Thoracic aorta (tissue), 2 donors: ENCODE measurements around the gene C2orf80. TPM values are rescaled to one million over a fixed set of nuclear protein-coding genes. Genes with fewer than 3 reads are reported as not detected.
A peak's percentile ranks its signal among the peaks of the same experiment; 100 is the strongest.

Experiments used
- ATAC-seq: fragments of 150-250 bp; one replicate; pipeline ENCODE4 v1.8.0; 2017; ENCODE audit warnings: low read depth; ENCODE audit not compliant: insufficient number of reproducible peaks, low FRiP score
- DNase-seq: peaks from one replicate; pipeline ENCODE4 v3.0.0-alpha.2; 2020; ENCODE audit warnings: low spot score
- H3K27ac ChIP-seq, 2 donors: fragments of 200-600 bp; sonication (generic); 1 replicate in 1 of 2; 2 replicates in 1 of 2; pipeline ENCODE4 v1.5.1; 2016; ENCODE audit warnings: mild to moderate bottlenecking in 2 of 2, moderate library complexity in 2 of 2
- H3K27me3 ChIP-seq: fragments of 200-600 bp; sonication (generic); replicated peaks from 2 replicates; pipeline ENCODE4 v1.6.0; 2016; ENCODE audit warnings: mild to moderate bottlenecking; ENCODE audit not compliant: insufficient read depth
- H3K36me3 ChIP-seq: fragments of 200-600 bp; sonication (generic); one replicate; pipeline ENCODE4 v1.5.1; 2016
- H3K4me1 ChIP-seq, 2 donors: fragments of 200-600 bp; sonication (generic); 1 replicate in 1 of 2; 2 replicates in 1 of 2; pipeline versions ENCODE4 v1.5.1 to v1.6.0; 2016; ENCODE audit warnings: low read depth in 2 of 2, mild to moderate bottlenecking in 1 of 2; ENCODE audit not compliant: control insufficient read depth in 1 of 2
- H3K4me3 ChIP-seq: fragments of 200-600 bp; sonication (generic); 2 replicates; pipeline ENCODE4 v1.5.1; 2016; ENCODE audit warnings: mild to moderate bottlenecking
- H3K9me3 ChIP-seq: fragments of 200-600 bp; sonication (generic); 2 replicates; pipeline ENCODE4 v1.5.1; 2016
- CTCF ChIP-seq: fragments of 200-600 bp; sonication (generic); IDR thresholded peaks from one replicate; pipeline ENCODE4 v1.5.1; 2019; ENCODE audit warnings: antibody characterized with exemption
- total RNA-seq, 2 donors: library from RNA; depleted of rRNA; stranded (reverse); fragments of >200 nt; gene quantifications; one replicate each; pipeline versions ENCODE4 v1.1.0 to v1.2.3, GENCODE V29; 2016

C2orf80 gene
- total RNA-seq, 2 donors from 2014 or later: not detected

- DNase-seq: no peak
- no peak overlapping the region for H3K4me3 ChIP-seq
- TF ChIP-seq CTCF: no peak
- H3K27me3 ChIP-seq: no peaks in the 10 kb centered on the region
- no peak overlapping the region for H3K27ac ChIP-seq
- no peaks in the 10 kb centered on the region for H3K36me3 ChIP-seq
- no peak for ATAC-seq
- H3K9me3 ChIP-seq: no peaks in the 10 kb centered on the region
- no peaks in the 10 kb centered on the region for H3K4me1 ChIP-seq
Observed at GRCh38 chr2:208186893-208187292, 2.9 kb downstream of the C2orf80 start.

- Histone ChIP-seq H3K36me3 (no peaks in the 10 kb centered on the region), H3K9me3 (no peaks in the 10 kb centered on the region), H3K27ac (no peak overlapping the region), H3K27me3 (no peaks in the 10 kb centered on the region), H3K4me1 (no peaks in the 10 kb centered on the region), H3K4me3 (no peak overlapping the region)
- TF ChIP-seq CTCF: no peak
- ATAC-seq (no peak), DNase-seq (no peak)
Observed at GRCh38 chr2:208186465-208186864, 3.4 kb downstream of the C2orf80 start.

GRCh38 chr2:208183972-208184705, 5.7 kb downstream of the C2orf80 start:
- TF ChIP-seq CTCF: no peak
- H3K27me3 ChIP-seq: no peaks in the 10 kb centered on the region
- ATAC-seq (no peak), DNase-seq (no peak)
- no peak overlapping the region for H3K27ac ChIP-seq
- H3K4me3 ChIP-seq: peak overlapping the region; percentile 5
- no peaks in the 10 kb centered on the region for H3K4me1 ChIP-seq
- H3K9me3 ChIP-seq: no peaks in the 10 kb centered on the region
- no peaks in the 10 kb centered on the region for H3K36me3 ChIP-seq

GRCh38 chr2:208183526-208183925, 6.3 kb downstream of the C2orf80 start:
- Histone ChIP-seq H3K36me3 (no peaks in the 10 kb centered on the region), H3K27me3 (no peaks in the 10 kb centered on the region), H3K4me3 (peak overlapping the region; percentile 5), H3K27ac (no peak overlapping the region), H3K9me3 (no peaks in the 10 kb centered on the region), H3K4me1 (no peaks in the 10 kb centered on the region)
- TF ChIP-seq CTCF: no peak
- DNase-seq (no peak), ATAC-seq (no peak)

- ATAC-seq (no peak), DNase-seq (no peak)
- H3K4me3 ChIP-seq: no peak overlapping the region
- no peaks in the 10 kb centered on the region for H3K4me1 ChIP-seq
- H3K27ac ChIP-seq: no peak overlapping the region
- TF ChIP-seq CTCF: no peak
- no peaks in the 10 kb centered on the region for H3K9me3 ChIP-seq
- H3K27me3 ChIP-seq: no peaks in the 10 kb centered on the region
- no peaks in the 10 kb centered on the region for H3K36me3 ChIP-seq
Observed at GRCh38 chr2:208182835-208183234, 7.0 kb downstream of the C2orf80 start.
